Chondrocyte (in vitro differentiated cells): ENCODE results near the gene SEC14L5. TPM values are rescaled to one million over a fixed set of nuclear protein-coding genes. Genes with fewer than 3 reads are reported as not detected.
A peak's percentile ranks its signal among the peaks of the same experiment; 100 is the strongest.

ENCODE experiments used
- DNase-seq: peaks from one replicate; pipeline ENCODE4 v3.0.0; 2021; ENCODE audit warnings: mixed read lengths, low spot score
- H3K27ac Mint-ChIP-seq: one replicate; pipeline ENCODE4 v1.8.0; 2021; ENCODE audit warnings: mild to moderate bottlenecking, moderate library complexity, mixed read lengths; ENCODE audit not compliant: unreplicated experiment
- H3K27me3 Mint-ChIP-seq: 2 replicates; pipeline ENCODE4 v1.8.0; 2021; ENCODE audit warnings: low read depth, mixed read lengths
- H3K36me3 Mint-ChIP-seq: 2 replicates; pipeline ENCODE4 v1.8.0; 2021; ENCODE audit warnings: low read depth, mixed read lengths
- H3K4me1 Mint-ChIP-seq: 2 replicates; pipeline ENCODE4 v1.8.0; 2021; ENCODE audit warnings: low read depth, mild to moderate bottlenecking, mixed read lengths
- H3K4me3 Mint-ChIP-seq: one replicate; pipeline ENCODE4 v1.8.0; 2021; ENCODE audit warnings: mild to moderate bottlenecking, moderate library complexity, mixed read lengths; ENCODE audit not compliant: unreplicated experiment
- H3K9me3 Mint-ChIP-seq: 2 replicates; pipeline ENCODE4 v1.8.0; 2021; ENCODE audit warnings: low read depth, mixed read lengths
- CTCF ChIP-seq: fragments of 200-600 bp; sonication (generic); IDR thresholded peaks from 2 replicates; pipeline ENCODE4 v1.5.0; 2021; ENCODE audit warnings: antibody characterized with exemption, mild to moderate bottlenecking, moderate library complexity
- total RNA-seq: library from RNA; stranded (reverse); gene quantifications from 3 replicates; pipeline ENCODE4 v1.2.1, GENCODE V29; 2021

SEC14L5 gene
- total RNA-seq, 1 donor from 2014 or later: not detected

- no peaks in the 10 kb centered on the region for H3K4me1 Mint-ChIP-seq
- no peaks in the 10 kb centered on the region for H3K36me3 Mint-ChIP-seq
- TF ChIP-seq CTCF: no peak
- peaks cover 36% of the 10 kb centered on the region for H3K27me3 Mint-ChIP-seq
- H3K27ac Mint-ChIP-seq: no peak overlapping the region
- DNase-seq: no peak
- no peak overlapping the region for H3K4me3 Mint-ChIP-seq
- H3K9me3 Mint-ChIP-seq: no peaks in the 10 kb centered on the region
Observed at GRCh38 chr16:5065326-5065725, 107.2 kb downstream of the SEC14L5 start.

DNA sequence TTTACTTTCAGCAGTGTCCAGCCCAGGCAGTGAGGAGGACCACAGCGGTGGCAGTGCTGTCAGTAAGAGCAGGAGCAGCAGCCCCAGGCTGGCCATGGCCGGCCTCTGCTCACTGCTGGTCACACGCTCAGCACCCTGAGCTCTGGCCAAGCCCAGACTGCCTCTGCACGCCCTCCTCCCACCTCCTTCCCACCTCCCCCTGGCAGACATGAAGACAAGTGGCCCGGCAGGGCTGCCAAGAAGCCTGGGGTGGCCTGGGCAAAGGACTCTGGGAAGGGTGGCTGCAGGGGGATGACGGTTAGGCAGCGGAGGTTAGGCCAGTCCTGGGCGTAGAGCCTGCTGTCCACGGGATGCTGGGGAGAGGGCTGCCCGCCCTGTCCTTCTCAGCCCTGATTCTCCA is 107.7 kb downstream of the SEC14L5 start, which contains the start of gene C16orf89:
Gene C16orf89 (minus strand): TSS at position 144 of the 400 bp plus-strand sequence. CDS start 48 bp downstream, at position 96.
- peaks cover 36% of the 10 kb centered on the region for H3K27me3 Mint-ChIP-seq
- no peaks in the 10 kb centered on the region for H3K9me3 Mint-ChIP-seq
- H3K36me3 Mint-ChIP-seq: no peaks in the 10 kb centered on the region

GRCh38 chr16:5066511-5066910 is 108.4 kb downstream of the SEC14L5 start:
- Mint-ChIP-seq H3K36me3 (no peaks in the 10 kb centered on the region), H3K27ac (no peak overlapping the region), H3K27me3 (peaks cover 35% of the 10 kb centered on the region), H3K4me3 (no peak overlapping the region), H3K9me3 (no peaks in the 10 kb centered on the region), H3K4me1 (peaks cover 4% of the 10 kb centered on the region)
- no peak for TF ChIP-seq CTCF
- DNase-seq: peak; percentile 12

More for the DNA sequence above, 107.7 kb downstream of the SEC14L5 start, which contains the start of gene C16orf89:
- Mint-ChIP-seq H3K4me1 (no peaks in the 10 kb centered on the region), H3K4me3 (no peak within 1 kb of the TSS), H3K27ac (no peak within 1 kb of the TSS)
- DNase-seq: peak; percentile 87
- no peak for TF ChIP-seq CTCF

Other genes with a start within 250 kb of the SEC14L5 start
- 21.8 to 30.6 TPM (median 24.9 TPM) in 3 replicates for gene ANKS3, start 224.1 kb upstream of the SEC14L5 start, total RNA-seq
- 2.0 to 2.6 TPM (median 2.2 TPM) in 3 replicates for gene DNAAF8, start 223.8 kb upstream of the SEC14L5 start, total RNA-seq
- 13.1 to 16.2 TPM (median 14.7 TPM) in 3 replicates for gene ZNF500, start 191.2 kb upstream of the SEC14L5 start, total RNA-seq
- not detected in 3 replicates for gene SEPTIN12, start 170.0 kb upstream of the SEC14L5 start, total RNA-seq
- not detected in 3 replicates for gene SMIM22, start 163.0 kb upstream of the SEC14L5 start, total RNA-seq
- gene ROGDI, start 155.7 kb upstream of the SEC14L5 start, total RNA-seq: 24.9 to 37.6 TPM (median 35.6 TPM) in 3 replicates
- gene GLYR1, start 111.0 kb upstream of the SEC14L5 start, total RNA-seq: 56.8 to 78.7 TPM (median 58.9 TPM) in 3 replicates
- gene UBN1, start 110.8 kb upstream of the SEC14L5 start, total RNA-seq: 38.3 to 43.3 TPM (median 40.1 TPM) in 3 replicates
- gene PPL, start 21.2 kb upstream of the SEC14L5 start, total RNA-seq: 0.22 to 1.2 TPM (median 0.97 TPM) in 3 replicates
- gene NAGPA, start 75.6 kb downstream of the SEC14L5 start, total RNA-seq: 10.1 to 11.8 TPM (median 11.3 TPM) in 3 replicates
- not detected in 3 replicates for gene C16orf89, start 107.6 kb downstream of the SEC14L5 start, total RNA-seq
- 31.6 to 35.7 TPM (median 32.2 TPM) in 3 replicates for gene ALG1, start 113.5 kb downstream of the SEC14L5 start, total RNA-seq
- 8.7 to 11.9 TPM (median 10.7 TPM) in 3 replicates for gene EEF2KMT, start 139.5 kb downstream of the SEC14L5 start, total RNA-seq